Astrocyte (in vitro differentiated cells and primary cell): Measurements from ENCODE around the gene KLHDC8A. TPM values are rescaled to one million over a fixed set of nuclear protein-coding genes. Genes with fewer than 3 reads are reported as not detected.
A peak's percentile ranks its signal among the peaks of the same experiment; 100 is the strongest.

ENCODE experiments used
- DNase-seq: peaks from one replicate; pipeline ENCODE4 v3.0.0-alpha.2; 2010; ENCODE audit warnings: low read depth
- FAIRE-seq: peaks from 2 replicates; lab custom pipeline; 2011; peaks lifted over from hg19 to GRCh38; lab: Jason Lieb, UNC
- H2AFZ ChIP-seq: 2 replicates; pipeline ENCODE4 v1.6.0; 2012; ENCODE audit warnings: low read depth, low read length, inconsistent platforms
- H3K27ac ChIP-seq: 2 replicates; pipeline ENCODE4 v1.5.1; 2011; ENCODE audit warnings: low read depth, low read length, inconsistent platforms
- H3K27me3 ChIP-seq: 2 replicates; pipeline ENCODE4 v1.6.0; 2011; ENCODE audit warnings: low read length, inconsistent platforms; ENCODE audit not compliant: insufficient read depth
- H3K36me3 ChIP-seq: 2 replicates; pipeline ENCODE4 v1.5.1; 2011; ENCODE audit warnings: low read length, inconsistent platforms; ENCODE audit not compliant: insufficient read depth
- H3K4me1 ChIP-seq: 2 replicates; pipeline ENCODE4 v1.5.1; 2011; ENCODE audit warnings: low read length, inconsistent platforms; ENCODE audit not compliant: insufficient read depth
- H3K4me2 ChIP-seq: 2 replicates; pipeline ENCODE4 v1.6.0; 2012; ENCODE audit warnings: low read length, inconsistent platforms
- H3K4me3 ChIP-seq: 2 replicates; pipeline ENCODE4 v1.5.1; 2011; ENCODE audit warnings: low read depth, mild to moderate bottlenecking, low read length, inconsistent platforms; ENCODE audit not compliant: insufficient read depth
- H3K79me2 ChIP-seq: 2 replicates; pipeline ENCODE4 v1.6.0; 2012; ENCODE audit warnings: mild to moderate bottlenecking, low read length, inconsistent platforms; ENCODE audit not compliant: insufficient read depth
- H3K9ac ChIP-seq: 2 replicates; pipeline ENCODE4 v1.6.0; 2012; ENCODE audit warnings: mild to moderate bottlenecking, low read length, inconsistent platforms
- H3K9me3 ChIP-seq: 2 replicates; pipeline ENCODE4 v1.5.1; 2012; ENCODE audit warnings: low read depth, mild to moderate bottlenecking, low read length, inconsistent platforms; ENCODE audit not compliant: insufficient read depth
- H4K20me1 ChIP-seq: 2 replicates; pipeline ENCODE4 v1.6.0; 2012; ENCODE audit warnings: low read length, inconsistent platforms; ENCODE audit not compliant: insufficient read depth
- H3K27ac Mint-ChIP-seq: one replicate; pipeline ENCODE4 v1.8.0; 2021; ENCODE audit warnings: mild to moderate bottlenecking, mixed read lengths; ENCODE audit not compliant: unreplicated experiment
- H3K27me3 Mint-ChIP-seq: one replicate; pipeline ENCODE4 v1.8.0; 2021; ENCODE audit warnings: low read depth, mixed read lengths; ENCODE audit not compliant: unreplicated experiment
- H3K36me3 Mint-ChIP-seq: one replicate; pipeline ENCODE4 v1.8.0; 2021; ENCODE audit warnings: low read depth, mixed read lengths; ENCODE audit not compliant: unreplicated experiment
- H3K4me1 Mint-ChIP-seq: one replicate; pipeline ENCODE4 v1.8.0; 2021; ENCODE audit warnings: low read depth, mixed read lengths; ENCODE audit not compliant: unreplicated experiment
- H3K4me3 Mint-ChIP-seq: one replicate; pipeline ENCODE4 v1.8.0; 2021; ENCODE audit warnings: mild to moderate bottlenecking, moderate library complexity, mixed read lengths; ENCODE audit not compliant: unreplicated experiment
- H3K9me3 Mint-ChIP-seq: one replicate; pipeline ENCODE4 v1.8.0; 2021; ENCODE audit warnings: mild to moderate bottlenecking, mixed read lengths; ENCODE audit not compliant: unreplicated experiment
- CTCF ChIP-seq: IDR thresholded peaks from 2 replicates; pipeline ENCODE4 v1.5.1; 2011; ENCODE audit warnings: low read depth, mild to moderate bottlenecking, inconsistent platforms, low read length, moderate library complexity; ENCODE audit not compliant: insufficient read depth
- EZH2 ChIP-seq: IDR thresholded peaks from 2 replicates; pipeline ENCODE4 v1.6.1; 2012; ENCODE audit warnings: mild to moderate bottlenecking, low read length, inconsistent platforms; ENCODE audit not compliant: insufficient read depth
- total RNA-seq: library from RNA; stranded (reverse); gene quantifications from 2 replicates; pipeline ENCODE4 v1.2.1, GENCODE V29; 2021

Gene KLHDC8A
- total RNA-seq, 1 donor from 2014 or later = 0.39 TPM

- H3K27ac Mint-ChIP-seq = no peak overlapping the region
- H3K27me3 ChIP-seq = peaks cover 22% of the 10 kb centered on the region
- no peaks in the 10 kb centered on the region for H3K9me3 Mint-ChIP-seq
- TF ChIP-seq EZH2 (no peak), CTCF (no peak)
- no peaks in the 10 kb centered on the region for H3K36me3 Mint-ChIP-seq
- H3K79me2 ChIP-seq = no peaks in the 10 kb centered on the region
- H3K4me3 ChIP-seq = no peak overlapping the region
- H3K4me1 ChIP-seq = peaks cover 11% of the 10 kb centered on the region
- H3K27me3 Mint-ChIP-seq = peaks cover 26% of the 10 kb centered on the region
- no peaks in the 10 kb centered on the region for H3K9me3 ChIP-seq
- no peak overlapping the region for H3K4me2 ChIP-seq
- H3K4me1 Mint-ChIP-seq = peaks cover 30% of the 10 kb centered on the region
- peak; percentile 68 for DNase-seq
- no peaks in the 10 kb centered on the region for H4K20me1 ChIP-seq
- H3K36me3 ChIP-seq = no peaks in the 10 kb centered on the region
- H3K9ac ChIP-seq = no peak overlapping the region
- H2AFZ ChIP-seq = no peak overlapping the region
- H3K4me3 Mint-ChIP-seq = no peak overlapping the region
- FAIRE-seq = no peak
- no peak overlapping the region for H3K27ac ChIP-seq
Observed at GRCh38 chr1:205346956-205347574, 9.7 kb downstream of the KLHDC8A start.

GRCh38 chr1:205345761-205346160, 11.0 kb downstream of the KLHDC8A start:
- Histone ChIP-seq H3K27ac (no peak overlapping the region), H3K9ac (no peak overlapping the region), H2AFZ (no peak overlapping the region), H3K4me2 (no peak overlapping the region), H3K4me1 (peaks cover 11% of the 10 kb centered on the region), H3K9me3 (no peaks in the 10 kb centered on the region), H3K27me3 (peaks cover 22% of the 10 kb centered on the region), H4K20me1 (no peaks in the 10 kb centered on the region), H3K79me2 (no peaks in the 10 kb centered on the region), H3K4me3 (no peak overlapping the region), H3K36me3 (no peaks in the 10 kb centered on the region)
- no peaks in the 10 kb centered on the region for H3K36me3 Mint-ChIP-seq
- DNase-seq (no peak), FAIRE-seq (no peak)
- no peaks in the 10 kb centered on the region for H3K9me3 Mint-ChIP-seq
- peaks cover 27% of the 10 kb centered on the region for H3K27me3 Mint-ChIP-seq
- peak overlapping the region; percentile 11 for H3K4me3 Mint-ChIP-seq
- no peak for TF ChIP-seq EZH2
- no peak for TF ChIP-seq CTCF
- peaks cover 25% of the 10 kb centered on the region for H3K4me1 Mint-ChIP-seq
- no peak overlapping the region for H3K27ac Mint-ChIP-seq
